HT-29 (cell line): ENCODE measurements around the gene PDCD11. TPM values are rescaled to one million over a fixed set of nuclear protein-coding genes. Genes with fewer than 3 reads are reported as not detected.

Experiments
- total RNA-seq: library from RNA; depleted of rRNA; stranded (reverse); fragments of >200 nt; shearing (Covaris generic); gene quantifications from 2 replicates; pipeline ENCODE4 v1.2.3, GENCODE V29; 2014; rRNA removed

PDCD11 gene
- total RNA-seq, 1 experiment from 2014 or later: 34.0 TPM

Other genes with a start within 250 kb of the PDCD11 start
- 35.2 and 39.4 TPM in 2 replicates for gene NT5C2, start 203.4 kb upstream of the PDCD11 start, total RNA-seq
- gene RPEL1, start 150.7 kb upstream of the PDCD11 start, total RNA-seq: 0.05 and 0.10 TPM in 2 replicates
- not detected in 2 replicates for gene INA, start 119.5 kb upstream of the PDCD11 start, total RNA-seq
- 3.2 and 4.9 TPM in 2 replicates for gene PCGF6, start 45.5 kb upstream of the PDCD11 start, total RNA-seq
- gene TAF5, start 28.6 kb upstream of the PDCD11 start, total RNA-seq: 5.5 and 7.7 TPM in 2 replicates
- 71.5 and 82.4 TPM in 2 replicates for gene ATP5MK, start 151 bp upstream of the PDCD11 start, total RNA-seq
- 3.0 and 3.3 TPM in 2 replicates for gene CALHM2, start 55.7 kb downstream of the PDCD11 start, total RNA-seq
- not detected in 2 replicates for gene CALHM1, start 62.3 kb downstream of the PDCD11 start, total RNA-seq
- not detected in 2 replicates for gene CALHM3, start 82.6 kb downstream of the PDCD11 start, total RNA-seq
- gene NEURL1, start 97.1 kb downstream of the PDCD11 start, total RNA-seq: 5.4 and 7.2 TPM in 2 replicates